ENCODE results near the gene SMYD3.

DNA sequence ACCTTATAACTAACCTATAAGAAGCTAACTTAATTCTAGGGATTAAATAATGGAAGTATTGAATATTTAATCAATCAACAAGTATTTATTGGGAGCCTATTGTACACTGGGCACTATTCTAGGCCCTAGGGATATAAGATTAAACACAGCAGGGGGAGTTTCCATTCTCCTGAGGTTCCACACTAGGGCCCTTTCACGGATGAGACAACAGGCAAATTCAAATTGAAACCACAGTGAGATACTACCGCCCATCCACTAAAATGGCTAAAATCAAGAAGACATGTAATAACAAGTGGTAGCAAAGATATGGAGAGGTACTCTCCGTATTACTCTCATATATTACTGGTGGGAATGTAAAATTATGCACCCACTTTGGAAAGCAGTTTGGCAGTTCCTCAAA is 677.9 kb downstream of the SMYD3 start:
- TF ChIP-seq CTBP1 (IDR thresholded peaks at IDR 0.05; ENCODE audit: borderline replicate concordance) (no peak), SP1 (IDR thresholded peaks at IDR 0.05) (no peak), FOXM1 (IDR thresholded peaks at IDR 0.05; ENCODE audit: borderline replicate concordance) (no peak), ELF4 (IDR thresholded peaks at IDR 0.05) (no peak), FOXA1 (IDR thresholded peaks at IDR 0.05) (no peak), LEF1 (IDR thresholded peaks at IDR 0.05; ENCODE audit: borderline replicate concordance) (no peak), TARDBP (IDR thresholded peaks at IDR 0.05) (no peak), SUZ12 (IDR thresholded peaks at IDR 0.05) (no peak), BHLHE40 (IDR thresholded peaks at IDR 0.05; ENCODE audit: borderline replicate concordance) (no peak), HDGF (IDR thresholded peaks at IDR 0.05; ENCODE audit: borderline replicate concordance) (no peak)

Data from HEK293T (cell line).